Ectodermal cell (in vitro differentiated cells): ENCODE results near the gene VHLL. TPM values are rescaled to one million over a fixed set of nuclear protein-coding genes. Genes with fewer than 3 reads are reported as not detected.
"Not testable (repeated sequence)": the region's sequence is repeated elsewhere in the genome, so short reads cannot be mapped to it uniquely, and the experiment has no call there.

Source experiments
- H3K27ac ChIP-seq: 2 replicates; pipeline ENCODE4 v1.7.0; 2013; ENCODE audit warnings: mild to moderate bottlenecking, low read depth, low read length; ENCODE audit not compliant: insufficient read depth, poor library complexity, severe bottlenecking
- H3K27me3 ChIP-seq: 2 replicates; pipeline ENCODE4 v1.7.0; 2013; ENCODE audit warnings: mild to moderate bottlenecking, low read length; ENCODE audit not compliant: insufficient read depth, control insufficient read depth, poor library complexity, severe bottlenecking
- H3K36me3 ChIP-seq: one replicate; pipeline ENCODE4 v1.7.0; 2013; ENCODE audit warnings: low read length; ENCODE audit not compliant: control insufficient read depth, insufficient read depth
- H3K4me1 ChIP-seq: one replicate; pipeline ENCODE4 v1.7.0; 2013; ENCODE audit warnings: low read length; ENCODE audit not compliant: control insufficient read depth, insufficient read depth
- H3K4me3 ChIP-seq: 2 replicates; pipeline ENCODE4 v1.7.0; 2013; ENCODE audit warnings: low read depth, low read length, control low read depth; ENCODE audit not compliant: insufficient read depth
- H3K9me3 ChIP-seq: 2 replicates; pipeline ENCODE4 v1.7.0; 2013; ENCODE audit warnings: mild to moderate bottlenecking, low read length, moderate library complexity; ENCODE audit not compliant: control insufficient read depth
- WGBS, 2 experiments: methylation state at CpG; one replicate each; pipeline ENCODE4 v1.1.7; 2013; ENCODE audit warnings: missing lambda C conversion rate in 2 of 2; 5-methylcytosine and 5-hydroxymethylcytosine counted together
- polyA plus RNA-seq, 4 experiments: library from polyadenylated mRNA; stranded (reverse); fragments of 50-300 nt; gene quantifications; one replicate each; pipeline ENCODE4 v1.2.3, GENCODE V29; 2013

Gene VHLL
- polyA plus RNA-seq (2013, experiment 1 of 4): not detected
- not detected for polyA plus RNA-seq (2013, experiment 2 of 4)
- not detected for polyA plus RNA-seq (2013, experiment 3 of 4)
- polyA plus RNA-seq (2013, experiment 4 of 4): not detected

GRCh38 chr1:156298852-156299357, at the start of gene VHLL:
TSS of gene VHLL (minus strand) at chr1:156299307. CDS start at chr1:156299189, 118 bp downstream.
- 92 to 93% methylated on average over 19 of the region's 19 CpGs for WGBS, 2 experiments

GRCh38 chr1:156347331-156347730, 48.2 kb upstream of the VHLL start:
- no peak overlapping the region for H3K27ac ChIP-seq
- H3K27me3 ChIP-seq: peaks cover 8% of the 10 kb centered on the region
- no peak overlapping the region for H3K4me3 ChIP-seq
- WGBS, 2 experiments: 85 to 88% methylated on average over 4 of the region's 4 CpGs
- no peaks in the 10 kb centered on the region for H3K36me3 ChIP-seq
- no peaks in the 10 kb centered on the region for H3K9me3 ChIP-seq
- no peaks in the 10 kb centered on the region for H3K4me1 ChIP-seq

More at GRCh38 chr1:156298852-156299357, at the start of gene VHLL:
- no peaks in the 10 kb centered on the region for H3K36me3 ChIP-seq
- H3K9me3 ChIP-seq: no peaks in the 10 kb centered on the region
- H3K4me3 ChIP-seq: no peak within 1 kb of the TSS
- no peak within 1 kb of the TSS for H3K27ac ChIP-seq
- peaks cover 7% of the 10 kb centered on the region for H3K4me1 ChIP-seq
- no peaks in the 10 kb centered on the region for H3K27me3 ChIP-seq

- H3K27ac ChIP-seq: no peak overlapping the region
- peaks cover 8% of the 10 kb centered on the region for H3K27me3 ChIP-seq
- no peaks in the 10 kb centered on the region for H3K36me3 ChIP-seq
- no peaks in the 10 kb centered on the region for H3K4me1 ChIP-seq
- no peak overlapping the region for H3K4me3 ChIP-seq
- WGBS, 2 experiments: 66 to 72% methylated on average over 2 of the region's 2 CpGs
- no peaks in the 10 kb centered on the region for H3K9me3 ChIP-seq
Observed at GRCh38 chr1:156346636-156347035, 47.5 kb upstream of the VHLL start.

- not testable (repeated sequence) for H3K27me3 ChIP-seq, H3K9me3 ChIP-seq, H3K4me3 ChIP-seq, H3K4me1 ChIP-seq, H3K36me3 ChIP-seq, H3K27ac ChIP-seq
- WGBS, 2 experiments: 88 to 94% methylated on average over 2 of the region's 2 CpGs
Observed at GRCh38 chr1:156346035-156346434, 46.9 kb upstream of the VHLL start.

- Histone ChIP-seq H3K4me1 (no peaks in the 10 kb centered on the region), H3K27me3 (peaks cover 8% of the 10 kb centered on the region), H3K9me3 (no peaks in the 10 kb centered on the region), H3K4me3 (no peak overlapping the region), H3K36me3 (no peaks in the 10 kb centered on the region), H3K27ac (no peak overlapping the region)
- WGBS, 2 experiments: 87 to 94% methylated on average over 3 of the region's 3 CpGs
Observed at GRCh38 chr1:156344409-156344808, 45.3 kb upstream of the VHLL start.

- no peaks in the 10 kb centered on the region for H3K9me3 ChIP-seq
- no peaks in the 10 kb centered on the region for H3K36me3 ChIP-seq
- H3K27me3 ChIP-seq: peaks cover 3% of the 10 kb centered on the region
- no peak overlapping the region for H3K4me3 ChIP-seq
- no peak overlapping the region for H3K27ac ChIP-seq
- WGBS, 2 experiments: 89% methylated on average over 1 of the region's 1 CpG; no CpG with 5 or more reads in 1 of the 2 experiments
- no peaks in the 10 kb centered on the region for H3K4me1 ChIP-seq
Observed at GRCh38 chr1:156342166-156342955, 43.3 kb upstream of the VHLL start.

GRCh38 chr1:156338180-156338976, 39.3 kb upstream of the VHLL start, which contains the start of the genes CCT3 and TSACC:
TSS of gene CCT3 (minus strand) at chr1:156338292. CDS start at chr1:156338184, 108 bp downstream.
TSS of gene TSACC (plus strand) at chr1:156338526. CDS start at chr1:156339758, 1,232 bp downstream.
- Histone ChIP-seq H3K36me3 (peaks cover 14% of the 10 kb centered on the region), H3K27ac (no peak within 1 kb of the TSS), H3K4me3 (peak within 1 kb of the TSS; percentile 78), H3K4me1 (peaks cover 9% of the 10 kb centered on the region), H3K27me3 (no peaks in the 10 kb centered on the region), H3K9me3 (no peaks in the 10 kb centered on the region)
- WGBS, 2 experiments: 1% methylated on average over 47 of the region's 47 CpGs

GRCh38 chr1:156337888-156338179, 38.7 kb upstream of the VHLL start:
- 1% methylated on average over 14 of the region's 14 CpGs for WGBS, 2 experiments
- no peak overlapping the region for H3K27ac ChIP-seq

GRCh38 chr1:156337052-156337887, 38.2 kb upstream of the VHLL start:
- peak overlapping the region; percentile 78 for H3K4me3 ChIP-seq
- peaks cover 9% of the 10 kb centered on the region for H3K4me1 ChIP-seq
- 29 to 30% methylated on average over 34 of the region's 34 CpGs for WGBS, 2 experiments
- H3K27me3 ChIP-seq: no peaks in the 10 kb centered on the region
- H3K27ac ChIP-seq: no peak overlapping the region
- H3K9me3 ChIP-seq: no peaks in the 10 kb centered on the region
- H3K36me3 ChIP-seq: peaks cover 23% of the 10 kb centered on the region

More at GRCh38 chr1:156337888-156338179, 38.7 kb upstream of the VHLL start:
- Histone ChIP-seq H3K4me3 (peak overlapping the region; percentile 78), H3K9me3 (no peaks in the 10 kb centered on the region), H3K4me1 (peaks cover 9% of the 10 kb centered on the region), H3K36me3 (peaks cover 18% of the 10 kb centered on the region), H3K27me3 (no peaks in the 10 kb centered on the region)
